ENCODE data around the gene TTC34.

GRCh38 chr1:2630498-2631135 lies 170.9 kb downstream of the TTC34 start:
- TF ChIP-seq CTCF (optimal IDR thresholded peaks at IDR 0.05 in 1 of 3, IDR thresholded peaks at IDR 0.05 in 1 of 3, conservative IDR thresholded peaks at IDR 0.05 in 1 of 3; ENCODE audit: extremely low read depth in 1 of 3, insufficient read depth in 2 of 3, low read length in 3 of 3) = no peak
- no peak for TF ChIP-seq EZH2 (IDR thresholded peaks at IDR 0.05; ENCODE audit: low read length)
